A549 (cell line): ENCODE measurements around the gene CRTC2. TPM values are rescaled to one million over a fixed set of nuclear protein-coding genes. Genes with fewer than 3 reads are reported as not detected.

ENCODE experiments used
- ATAC-seq, 2 experiments: fragments of 200-7000 bp in 1 of 2; fragments of >200 bp in 1 of 2; cut with Nextera tagmentation in 1 of 2; cut with Tn5 transposase in 1 of 2; 3 replicates each; pipeline versions ENCODE4 v1.8.0 to v1.9.1; 2018 to 2020; ENCODE audit warnings: mild to moderate bottlenecking in 1 of 2, moderate library complexity in 1 of 2
- CTCF ChIA-PET: fragments of 300-600 bp; sonication (Branson Sonifier 250); formaldehyde crosslinking; extraction: SDS; loops from one replicate; lab custom pipeline; 2021; ENCODE audit warnings: antibody characterized with exemption, inconsistent platforms; lab: Yijun Ruan, JAX
- POLR2A ChIA-PET: fragments of 350-600 bp; formaldehyde crosslinking; extraction: SDS; loops from one replicate; lab custom pipeline; 2021; ENCODE audit warnings: antibody characterized with exemption, inconsistent platforms; lab: Yijun Ruan, JAX
- DNase-seq, 2 experiments: peaks; one replicate each; pipeline versions ENCODE4 v3.0.0 to v3.0.0-alpha.2; 2011 to 2016; ENCODE audit warnings: low read depth in 1 of 2, low spot score in 1 of 2
- FAIRE-seq: peaks from 2 replicates; lab custom pipeline; 2011; peaks lifted over from hg19 to GRCh38; lab: Jason Lieb, UNC
- H3K27ac ChIP-seq, 2 experiments: fragments of >200 bp; sonication (Bioruptor Twin); formaldehyde crosslinking; 3 replicates each; pipeline ENCODE4 v1.5.1; 2016 to 2017
- H3K4me1 ChIP-seq: fragments of >200 bp; sonication (Bioruptor Twin); formaldehyde crosslinking; 3 replicates; pipeline ENCODE4 v1.6.1; 2016
- H3K4me2 ChIP-seq: fragments of >200 bp; sonication (Bioruptor Twin); formaldehyde crosslinking; 3 replicates; pipeline ENCODE4 v1.6.1; 2016
- H3K4me3 ChIP-seq: fragments of >200 bp; sonication (Bioruptor Twin); formaldehyde crosslinking; 3 replicates; pipeline ENCODE4 v1.5.1; 2016
- H3K9me3 ChIP-seq: fragments of >200 bp; sonication (Bioruptor Twin); formaldehyde crosslinking; 3 replicates; pipeline ENCODE4 v1.6.1; 2016
- CBX2 ChIP-seq: fragments of 200-600 bp; sonication (generic); IDR thresholded peaks from 2 replicates; pipeline ENCODE4 v1.6.1; 2016; ENCODE audit warnings: low read depth, mild to moderate bottlenecking, borderline replicate concordance
- CBX8 ChIP-seq: fragments of 200-600 bp; sonication (generic); IDR thresholded peaks from 2 replicates; pipeline ENCODE4 v1.6.1; 2016
- CEBPB ChIP-seq, 2 experiments: fragments of >200 bp in 1 of 2; sonication (Bioruptor Twin) in 1 of 2; formaldehyde crosslinking in 1 of 2; IDR thresholded peaks; 2 replicates each; pipeline ENCODE4 v1.6.1; 2012 to 2016
- CHD2 ChIP-seq: fragments of 150-350 bp; IDR thresholded peaks from 2 replicates; pipeline ENCODE4 v1.6.1; 2014; ENCODE audit warnings: low read length; ENCODE audit not compliant: partially characterized antibody
- EHMT2 ChIP-seq: fragments of 200-600 bp; sonication (generic); IDR thresholded peaks from 2 replicates; pipeline ENCODE4 v1.6.1; 2016; ENCODE audit warnings: antibody characterized with exemption, low read depth, mild to moderate bottlenecking, moderate library complexity
- HES2 ChIP-seq: fragments of >200 bp; sonication (Bioruptor Twin); formaldehyde crosslinking; IDR thresholded peaks from 2 replicates; pipeline ENCODE4 v1.6.1; 2016
- HOXB5 ChIP-seq: fragments of 250-450 bp; sonication (Bioruptor Pico); IDR thresholded peaks from 2 replicates; pipeline ENCODE4 v1.5.0; 2020; ENCODE audit warnings: mild to moderate bottlenecking, moderate library complexity
- JUN ChIP-seq, 2 experiments: fragments of >200 bp; sonication (Bioruptor Twin); formaldehyde crosslinking; IDR thresholded peaks; 2 replicates in 1 of 2; 3 replicates in 1 of 2; pipeline ENCODE4 v1.6.1; 2016 to 2017
- KDM1A ChIP-seq: fragments of 200-600 bp; sonication (generic); IDR thresholded peaks from 2 replicates; pipeline ENCODE4 v1.6.1; 2016; ENCODE audit warnings: low read depth, mild to moderate bottlenecking
- NPAS2 ChIP-seq: fragments of 250-450 bp; sonication (Bioruptor Pico); IDR thresholded peaks from 2 replicates; pipeline ENCODE4 v1.8.0; 2022; ENCODE audit warnings: mild to moderate bottlenecking, moderate library complexity, borderline replicate concordance
- POLR2A ChIP-seq: IDR thresholded peaks from 2 replicates; pipeline ENCODE4 v1.6.1; 2012; ENCODE audit warnings: mild to moderate bottlenecking, low read length
- RAD21 ChIP-seq, 2 experiments: fragments of >200 bp in 1 of 2; sonication (Bioruptor Twin) in 1 of 2; formaldehyde crosslinking in 1 of 2; IDR thresholded peaks in 1 of 2; conservative IDR thresholded peaks in 1 of 2; 2 replicates in 1 of 2; 3 replicates in 1 of 2; pipeline ENCODE4 v1.6.1; 2012 to 2018; ENCODE audit warnings: inconsistent platforms in 1 of 2
- RCOR1 ChIP-seq: fragments of 150-350 bp; IDR thresholded peaks from 2 replicates; pipeline ENCODE4 v1.6.1; 2014; ENCODE audit warnings: antibody characterized with exemption, low read length, low read depth
- SMC3 ChIP-seq: fragments of >200 bp; sonication (Bioruptor Twin); formaldehyde crosslinking; IDR thresholded peaks from 3 replicates; pipeline ENCODE4 v1.6.1; 2018; ENCODE audit warnings: inconsistent platforms
- ZC3H11A ChIP-seq: fragments of 450-650 bp; IDR thresholded peaks from 2 replicates; pipeline ENCODE4 v1.6.1; 2014; ENCODE audit warnings: antibody characterized with exemption, mild to moderate bottlenecking
- WGBS: methylation state at CpG from one replicate; pipeline ENCODE4 v1.1.6; 2017; ENCODE audit errors: missing lambda C conversion rate; 5-methylcytosine and 5-hydroxymethylcytosine counted together
- polyA plus RNA-seq, 4 experiments: library from polyadenylated mRNA; depleted of rRNA in 3 of 4; stranded (reverse); fragments of >200 nt; fragmentation: RNase III in 1 of 4; extraction: RNeasy Plus Mini Kit Qiagen cat#74134 plus additional on column Dnase treatment in 1 of 4; gene quantifications; 2 replicates in 3 of 4; 3 replicates in 1 of 4; pipeline ENCODE4 v1.2.3, GENCODE V29; 2011 to 2017
- TF ChIP-seq, protein P1 (sequence below): fragments of >200 bp; sonication (Bioruptor Twin); formaldehyde crosslinking; IDR thresholded peaks from 3 replicates; pipeline ENCODE4 v1.6.1; 2016
- TF ChIP-seq, protein P2 (sequence below): fragments of >200 bp; sonication (Bioruptor Twin); formaldehyde crosslinking; IDR thresholded peaks from 3 replicates; pipeline ENCODE4 v1.5.1; 2016
- TF ChIP-seq, protein P3 (sequence below): fragments of 150-350 bp; IDR thresholded peaks from 2 replicates; pipeline ENCODE4 v1.6.1; 2014; ENCODE audit warnings: low read depth, mild to moderate bottlenecking, low read length
- TF ChIP-seq, protein P4 (sequence below): IDR thresholded peaks from 2 replicates; pipeline ENCODE4 v1.6.1; 2012; ENCODE audit warnings: low read depth, borderline replicate concordance

The CRTC2 gene
- polyA plus RNA-seq, 2 of the 4 experiments (the other 2 are of a cell fraction), result 19.7 to 22.3 TPM

- TF ChIP-seq CBX2 (no peak), RAD21 (conservative IDR thresholded peaks at IDR 0.05 in 1 of 2, IDR thresholded peaks at IDR 0.05 in 1 of 2) (no peak), SMC3 (no peak)
- TF ChIP-seq, protein P1, sequence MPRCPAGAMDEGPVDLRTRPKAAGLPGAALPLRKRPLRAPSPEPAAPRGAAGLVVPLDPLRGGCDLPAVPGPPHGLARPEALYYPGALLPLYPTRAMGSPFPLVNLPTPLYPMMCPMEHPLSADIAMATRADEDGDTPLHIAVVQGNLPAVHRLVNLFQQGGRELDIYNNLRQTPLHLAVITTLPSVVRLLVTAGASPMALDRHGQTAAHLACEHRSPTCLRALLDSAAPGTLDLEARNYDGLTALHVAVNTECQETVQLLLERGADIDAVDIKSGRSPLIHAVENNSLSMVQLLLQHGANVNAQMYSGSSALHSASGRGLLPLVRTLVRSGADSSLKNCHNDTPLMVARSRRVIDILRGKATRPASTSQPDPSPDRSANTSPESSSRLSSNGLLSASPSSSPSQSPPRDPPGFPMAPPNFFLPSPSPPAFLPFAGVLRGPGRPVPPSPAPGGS, result no peak
Observed at GRCh38 chr1:153934746-153935145, 23.7 kb downstream of the CRTC2 start (continued).

DNA sequence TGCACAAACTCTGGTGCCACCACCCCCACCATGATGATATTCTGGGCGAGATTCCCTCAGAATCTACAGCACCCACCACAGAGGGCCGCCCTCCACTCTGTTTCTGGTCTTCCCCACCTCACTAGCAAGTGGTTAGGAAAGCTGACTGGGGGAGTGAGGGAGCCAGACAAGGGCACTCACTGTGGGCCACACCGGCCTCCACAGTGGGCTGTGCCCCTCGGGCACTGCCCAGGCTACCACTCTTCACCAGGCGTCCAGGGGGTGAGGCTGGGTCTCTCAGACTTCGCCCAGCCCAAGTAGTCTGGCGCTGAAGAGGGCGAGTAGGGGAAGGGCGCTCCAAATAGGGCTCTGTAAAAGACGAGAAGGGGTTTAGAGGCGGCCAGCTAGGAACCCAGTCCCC, 24.5 kb downstream of the CRTC2 start:
- CTCF ChIA-PET, result interaction anchor here (0.9 to 1.6 kb wide), 6 partner anchors 10 to 137 kb away, joined by 3 to 6 read pairs (median 4); partner anchors contain the start of genes DENND4B and RAB13
- no peak for TF ChIP-seq NPAS2 (CRISPR knock-in tag)
- TF ChIP-seq CBX8, result no peak
- no peak for TF ChIP-seq EHMT2
- no peak for TF ChIP-seq CHD2
- TF ChIP-seq, protein P2, sequence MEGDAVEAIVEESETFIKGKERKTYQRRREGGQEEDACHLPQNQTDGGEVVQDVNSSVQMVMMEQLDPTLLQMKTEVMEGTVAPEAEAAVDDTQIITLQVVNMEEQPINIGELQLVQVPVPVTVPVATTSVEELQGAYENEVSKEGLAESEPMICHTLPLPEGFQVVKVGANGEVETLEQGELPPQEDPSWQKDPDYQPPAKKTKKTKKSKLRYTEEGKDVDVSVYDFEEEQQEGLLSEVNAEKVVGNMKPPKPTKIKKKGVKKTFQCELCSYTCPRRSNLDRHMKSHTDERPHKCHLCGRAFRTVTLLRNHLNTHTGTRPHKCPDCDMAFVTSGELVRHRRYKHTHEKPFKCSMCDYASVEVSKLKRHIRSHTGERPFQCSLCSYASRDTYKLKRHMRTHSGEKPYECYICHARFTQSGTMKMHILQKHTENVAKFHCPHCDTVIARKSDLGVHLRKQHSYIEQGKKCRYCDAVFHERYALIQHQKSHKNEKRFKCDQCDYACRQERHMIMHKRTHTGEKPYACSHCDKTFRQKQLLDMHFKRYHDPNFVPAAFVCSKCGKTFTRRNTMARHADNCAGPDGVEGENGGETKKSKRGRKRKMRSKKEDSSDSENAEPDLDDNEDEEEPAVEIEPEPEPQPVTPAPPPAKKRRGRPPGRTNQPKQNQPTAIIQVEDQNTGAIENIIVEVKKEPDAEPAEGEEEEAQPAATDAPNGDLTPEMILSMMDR, result no peak
- TF ChIP-seq HES2, result no peak
- TF ChIP-seq JUN (IDR thresholded peaks at IDR 0.05), result no peak
- no peak for TF ChIP-seq POLR2A
- no peak for TF ChIP-seq HOXB5 (CRISPR knock-in tag)
- TF ChIP-seq RCOR1, result no peak
- TF ChIP-seq, protein P3, sequence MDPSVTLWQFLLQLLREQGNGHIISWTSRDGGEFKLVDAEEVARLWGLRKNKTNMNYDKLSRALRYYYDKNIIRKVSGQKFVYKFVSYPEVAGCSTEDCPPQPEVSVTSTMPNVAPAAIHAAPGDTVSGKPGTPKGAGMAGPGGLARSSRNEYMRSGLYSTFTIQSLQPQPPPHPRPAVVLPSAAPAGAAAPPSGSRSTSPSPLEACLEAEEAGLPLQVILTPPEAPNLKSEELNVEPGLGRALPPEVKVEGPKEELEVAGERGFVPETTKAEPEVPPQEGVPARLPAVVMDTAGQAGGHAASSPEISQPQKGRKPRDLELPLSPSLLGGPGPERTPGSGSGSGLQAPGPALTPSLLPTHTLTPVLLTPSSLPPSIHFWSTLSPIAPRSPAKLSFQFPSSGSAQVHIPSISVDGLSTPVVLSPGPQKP, result no peak
- no peak for TF ChIP-seq CEBPB (IDR thresholded peaks at IDR 0.05)
- TF ChIP-seq, protein P4, sequence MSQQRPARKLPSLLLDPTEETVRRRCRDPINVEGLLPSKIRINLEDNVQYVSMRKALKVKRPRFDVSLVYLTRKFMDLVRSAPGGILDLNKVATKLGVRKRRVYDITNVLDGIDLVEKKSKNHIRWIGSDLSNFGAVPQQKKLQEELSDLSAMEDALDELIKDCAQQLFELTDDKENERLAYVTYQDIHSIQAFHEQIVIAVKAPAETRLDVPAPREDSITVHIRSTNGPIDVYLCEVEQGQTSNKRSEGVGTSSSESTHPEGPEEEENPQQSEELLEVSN, result no peak

DNA sequence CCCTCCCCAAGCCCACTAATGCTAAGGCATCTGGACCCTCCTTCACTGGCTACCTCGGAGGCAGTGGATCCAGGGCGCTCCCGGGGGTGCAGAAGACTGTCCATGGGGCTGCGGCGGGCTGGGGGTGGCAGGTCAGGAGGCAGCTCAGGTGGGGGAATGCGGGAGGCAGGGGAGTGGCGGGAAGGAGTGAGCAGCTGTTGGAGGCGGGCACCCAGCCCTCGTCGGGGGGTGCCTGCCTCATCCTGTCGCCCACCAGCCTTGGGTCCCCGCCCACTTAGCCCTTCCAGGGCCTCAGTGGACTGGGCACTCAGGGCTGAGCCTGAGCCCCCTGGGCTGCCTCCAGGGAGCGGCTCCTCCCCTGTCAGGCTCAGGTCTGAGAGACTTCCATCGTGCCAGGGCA, 25.0 kb downstream of the CRTC2 start:
- DNase-seq (no peak), ATAC-seq (no peak), FAIRE-seq (no peak)
- no peak overlapping the region for H3K27ac ChIP-seq
- no peaks in the 10 kb centered on the region for H3K9me3 ChIP-seq
- POLR2A ChIA-PET, result no interaction called here
- no peak overlapping the region for H3K4me3 ChIP-seq
- CTCF ChIA-PET, result interaction anchor here (1.1 to 1.6 kb wide), 5 partner anchors 14 to 137 kb away, joined by 3 to 6 read pairs (median 4); partner anchors contain the start of gene RAB13
- TF ChIP-seq ZC3H11A (no peak), KDM1A (no peak)
- H3K4me2 ChIP-seq, result no peak overlapping the region
- WGBS, result 91% methylated on average over 10 of the region's 14 CpGs
- no peaks in the 10 kb centered on the region for H3K4me1 ChIP-seq

More for the DNA sequence above, 24.5 kb downstream of the CRTC2 start:
- Histone ChIP-seq H3K4me2 (no peak overlapping the region), H3K27ac (no peak overlapping the region), H3K9me3 (no peaks in the 10 kb centered on the region), H3K4me1 (no peaks in the 10 kb centered on the region), H3K4me3 (no peak overlapping the region)
- ATAC-seq (no peak), DNase-seq (no peak), FAIRE-seq (no peak)
- POLR2A ChIA-PET, result interaction anchor here (1.4 kb wide), 1 partner anchor 33 kb away, joined by 3 read pairs; the partner anchor contains the start of gene CREB3L4
- 93% methylated on average over 10 of the region's 11 CpGs for WGBS
